K562 (cell line): ENCODE data around the gene GLI3. TPM values are rescaled to one million over a fixed set of nuclear protein-coding genes. Genes with fewer than 3 reads are reported as not detected.

Source experiments
- ATAC-seq: fragments of 200-7000 bp; cut with Tn5 transposase; 3 replicates; pipeline ENCODE4 v1.9.1; 2020; ENCODE audit warnings: moderate library complexity
- BruUV-seq: library from RNA; stranded (reverse); fragments of 400-500 nt; replicated peaks from 2 replicates; lab custom pipeline; 2021; lab: Mats Ljungman, UMichigan
- CTCF ChIA-PET: fragments of 300-600 bp; formaldehyde crosslinking; extraction: SDS; loops from one replicate; lab custom pipeline; 2021; ENCODE audit warnings: low intra/inter-chr PET ratio; lab: Yijun Ruan, JAX
- POLR2A ChIA-PET: fragments of 300-600, 350-650 bp; sonication (Branson Sonifier 250); formaldehyde crosslinking; extraction: SDS; loops from one replicate; lab custom pipeline; 2021; ENCODE audit warnings: antibody characterized with exemption, inconsistent platforms; lab: Yijun Ruan, JAX
- DNase-seq, 4 experiments: peaks; one replicate each; pipeline versions ENCODE4 v3.0.0 to v3.0.0-alpha.2; 2011 to 2018; ENCODE audit warnings: low spot score in 3 of 4, mixed read lengths in 3 of 4; ENCODE audit errors: extremely low read depth in 1 of 4
- FAIRE-seq: peaks from 2 replicates; lab custom pipeline; 2011; peaks lifted over from hg19 to GRCh38; lab: Jason Lieb, UNC
- H2AFZ ChIP-seq: 2 replicates; pipeline ENCODE4 v1.6.0; 2011; ENCODE audit warnings: low read depth, low read length, control low read depth, inconsistent platforms
- H3K27ac ChIP-seq: fragments of 200-600 bp; 3 replicates; pipeline ENCODE4 v1.8.0; 2011; ENCODE audit warnings: low read depth, mild to moderate bottlenecking, control low read depth, inconsistent platforms, low read length, moderate library complexity, mixed read lengths; ENCODE audit errors: extremely low read depth
- H3K27me3 ChIP-seq, 2 experiments: fragments of 300-600 bp in 1 of 2; 2 replicates in 1 of 2; 3 replicates in 1 of 2; pipeline versions ENCODE4 v1.6.0 to v1.8.0; 2011; ENCODE audit warnings: inconsistent platforms in 2 of 2, low read length in 2 of 2, mild to moderate bottlenecking in 1 of 2, mixed read lengths in 1 of 2, moderate library complexity in 1 of 2; ENCODE audit not compliant: control insufficient read depth in 2 of 2, insufficient read depth in 2 of 2
- H3K36me3 ChIP-seq: fragments of 300-600 bp; 3 replicates; pipeline ENCODE4 v1.8.0; 2011; ENCODE audit warnings: mild to moderate bottlenecking, low read length, inconsistent platforms; ENCODE audit not compliant: control insufficient read depth, insufficient read depth
- H3K4me1 ChIP-seq, 2 experiments: fragments of 200-600 bp in 1 of 2; replicated peaks in 1 of 2; 2 replicates in 1 of 2; 3 replicates in 1 of 2; pipeline versions ENCODE4 v1.5.1 to v1.8.0; 2011; ENCODE audit warnings: inconsistent platforms in 2 of 2, low read length in 2 of 2, mild to moderate bottlenecking in 1 of 2, mixed read lengths in 1 of 2, moderate library complexity in 1 of 2; ENCODE audit not compliant: control insufficient read depth in 2 of 2, insufficient read depth in 2 of 2
- H3K4me2 ChIP-seq: 2 replicates; pipeline ENCODE4 v1.6.1; 2011; ENCODE audit warnings: low read length, control low read depth, inconsistent platforms, mixed read lengths; ENCODE audit not compliant: insufficient read depth
- H3K4me3 ChIP-seq: fragments of 200-600 bp; sonication (generic), shearing (Covaris generic); 2 replicates; pipeline ENCODE4 v1.5.1; 2016; ENCODE audit warnings: control low read depth, inconsistent platforms
- H3K79me2 ChIP-seq: fragments of 200-600 bp; 3 replicates; pipeline ENCODE4 v1.8.0; 2011; ENCODE audit warnings: low read length, inconsistent platforms; ENCODE audit not compliant: control insufficient read depth, insufficient read depth
- H3K9ac ChIP-seq, 2 experiments: 2 replicates each; pipeline versions ENCODE4 v1.6.0 to v1.6.1; 2011; ENCODE audit warnings: low read depth in 2 of 2, low read length in 2 of 2, control low read depth in 1 of 2, inconsistent platforms in 1 of 2, mild to moderate bottlenecking in 1 of 2, mixed read lengths in 1 of 2; ENCODE audit not compliant: insufficient read depth in 1 of 2
- H3K9me1 ChIP-seq: one replicate; pipeline ENCODE4 v1.6.0; 2011; ENCODE audit warnings: inconsistent platforms, mild to moderate bottlenecking, low read length, moderate library complexity; ENCODE audit not compliant: control insufficient read depth, insufficient read depth
- H3K9me3 ChIP-seq: replicated peaks from 2 replicates; pipeline ENCODE4 v1.5.1; 2011; ENCODE audit warnings: low read depth, low read length, inconsistent platforms; ENCODE audit not compliant: control insufficient read depth, insufficient read depth
- H4K20me1 ChIP-seq: replicated peaks from 2 replicates; pipeline ENCODE4 v1.6.1; 2011; ENCODE audit warnings: low read length, inconsistent platforms, mixed read lengths; ENCODE audit not compliant: control insufficient read depth, insufficient read depth
- AFF1 ChIP-seq, 2 experiments: fragments of 450-650 bp; IDR thresholded peaks; 2 replicates each; pipeline ENCODE4 v1.6.1; 2018; ENCODE audit warnings: mild to moderate bottlenecking in 2 of 2, low read depth in 1 of 2; ENCODE audit not compliant: partially characterized antibody in 2 of 2
- ARID2 ChIP-seq: fragments of 450-650 bp; IDR thresholded peaks from 2 replicates; pipeline ENCODE4 v1.6.1; 2017; ENCODE audit warnings: antibody characterized with exemption, mild to moderate bottlenecking
- DMBX1 ChIP-seq: fragments of 250-450 bp; sonication (Bioruptor Pico); IDR thresholded peaks from 2 replicates; pipeline ENCODE4 v1.8.0; 2022; ENCODE audit warnings: inconsistent platforms, mild to moderate bottlenecking, moderate library complexity, borderline replicate concordance
- ETS1 ChIP-seq: conservative IDR thresholded peaks from 2 replicates; pipeline ENCODE4 v1.6.1; 2011; ENCODE audit warnings: low read depth, mild to moderate bottlenecking, low read length; ENCODE audit not compliant: control insufficient read depth
- MAFK ChIP-seq: IDR thresholded peaks from 2 replicates; pipeline ENCODE4 v1.6.1; 2011; ENCODE audit warnings: low read length, improper control_type of control experiment
- POLR2A ChIP-seq: fragments of 450-650 bp; conservative IDR thresholded peaks from 2 replicates; pipeline ENCODE4 v1.6.1; 2016
- RBBP5 ChIP-seq: fragments of 200-600 bp; sonication (generic); IDR thresholded peaks from 2 replicates; pipeline ENCODE4 v1.6.1; 2012; ENCODE audit warnings: borderline replicate concordance, mild to moderate bottlenecking, low read length, control low read depth, inconsistent platforms; ENCODE audit not compliant: insufficient read depth, poor library complexity, severe bottlenecking
- WHSC1 ChIP-seq: IDR thresholded peaks from one replicate; pipeline ENCODE4 v1.6.1; 2012; ENCODE audit warnings: low read length, control low read depth, inconsistent platforms
- ZNF354B ChIP-seq: fragments of 250-450 bp; sonication (Bioruptor Pico); IDR thresholded peaks from 2 replicates; pipeline ENCODE4 v1.4.0; 2020
- WGBS: fragments of 100-300 bp; shearing (Covaris generic); methylation state at CpG from one replicate; pipeline ENCODE4 v1.1.6; 2016; ENCODE audit warnings: low coverage, mixed read lengths; ENCODE audit not compliant: insufficient coverage; ENCODE audit errors: missing lambda C conversion rate; 5-methylcytosine and 5-hydroxymethylcytosine counted together
- in situ Hi-C: fragments of 300-500 bp; cut with MboI; formaldehyde crosslinking; loops from 4 replicates; pipeline ENCODE4 v1.15.0; 2018; ENCODE audit warnings: inconsistent platforms, mixed read lengths
- intact Hi-C: fragments of 100-400 bp; cut with micrococcal nuclease; formaldehyde crosslinking; loops from 2 replicates; pipeline ENCODE4 v1.14.2; 2022
- polyA plus RNA-seq, 8 experiments: library from polyadenylated mRNA; depleted of rRNA in 4 of 8; stranded (reverse) in 5 of 8; unstranded in 3 of 8; fragments of >200 nt; fragmentation: Nextera tagmentation in 2 of 8; fragmentation: Illumina TruSeq in 1 of 8; extraction: Ambion mirVana in 2 of 8; extraction: Trizol in 1 of 8; gene quantifications; 2 replicates each; pipeline versions ENCODE4 v1.2.1 to v1.2.3, GENCODE V29; 2011 to 2014; ENCODE audit warnings: inconsistent platforms in 1 of 8, missing spikeins in 1 of 8
- total RNA-seq, 7 experiments: library from RNA; depleted of rRNA in 6 of 7; stranded (reverse); fragments of >200 nt in 6 of 7; fragmentation: Illumina TruSeq in 2 of 7; extraction: Trizol in 2 of 7; gene quantifications; 2 replicates each; pipeline versions ENCODE4 v1.2.1 to v1.2.3, GENCODE V29; 2011 to 2021; ENCODE audit warnings: low replicate concordance in 1 of 7

The GLI3 gene
- total and polyA plus RNA-seq, 9 of the 15 experiments (the other 6 are each of a cell fraction or from before 2014, with no cell fraction given): 0.01 to 0.18 (median 0.07) TPM; not detected in 6

- no peak for TF ChIP-seq ARID2
- TF ChIP-seq, all 486 proteins: peak for 0
These were observed 4.4 kb upstream of the GLI3 start (continued) for GRCh38 chr7:42241424-42241823.

GRCh38 chr7:42240416-42240815 is 3.4 kb upstream of the GLI3 start:
- TF ChIP-seq RBBP5: no peak
- no peak for TF ChIP-seq POLR2A
- no peak for TF ChIP-seq DMBX1 (CRISPR knock-in tag)
- TF ChIP-seq ETS1: no peak
- no peak for TF ChIP-seq ZNF354B
- TF ChIP-seq AFF1 (IDR thresholded peaks at IDR 0.05; ENCODE audit: low read depth in 1 of 2, partially characterized antibody in 2 of 2): no peak
- TF ChIP-seq WHSC1: no peak
- TF ChIP-seq MAFK: no peak
- no TSS peak for BruUV-seq
- no peak for FAIRE-seq
- Histone ChIP-seq H3K4me3 (no peak overlapping the region), H3K9ac (no peak overlapping the region), H3K9me3 (no peaks in the 10 kb centered on the region), H3K27ac (no peak overlapping the region), H3K9me1 (no peaks in the 10 kb centered on the region), H3K36me3 (no peaks in the 10 kb centered on the region), H3K27me3 (peaks cover 0 to 25% of the 10 kb centered on the region in 2 experiments; a peak in 2 of 5 replicates), H3K4me2 (no peak overlapping the region), H2AFZ (no peak overlapping the region), H3K79me2 (no peaks in the 10 kb centered on the region), H4K20me1 (no peaks in the 10 kb centered on the region), H3K4me1 (peaks cover 0 to 16% of the 10 kb centered on the region in 2 experiments; a peak in 2 of 5 replicates)
- no peak for DNase-seq
- ChIA-PET CTCF (no interaction called here), POLR2A (no interaction called here)
- WGBS: 0% methylated on average over 2 of the region's 2 CpGs
- in situ Hi-C loops (no loop called here), intact Hi-C loops (no loop called here)
- no peak for ATAC-seq
